Mesenchymal stem cell (in vitro differentiated cells and primary cell): ENCODE measurements around the gene FBXL13.

Experiments
- DNase-seq: peaks from one replicate; pipeline ENCODE4 v3.0.0-alpha.2; 2013
- H2AFZ ChIP-seq: one replicate; pipeline ENCODE4 v1.6.1; 2013; ENCODE audit warnings: low read depth, mild to moderate bottlenecking, control low read depth, inconsistent platforms, low read length, moderate library complexity
- H2AK5ac ChIP-seq: 2 replicates; pipeline ENCODE4 v1.6.1; 2013; ENCODE audit warnings: low read length, moderate library complexity, mild to moderate bottlenecking, inconsistent platforms; ENCODE audit not compliant: severe bottlenecking
- H2BK120ac ChIP-seq: one replicate; pipeline ENCODE4 v1.6.1; 2013; ENCODE audit warnings: low read depth, mild to moderate bottlenecking, inconsistent platforms, low read length, moderate library complexity
- H2BK12ac ChIP-seq, 2 experiments: one replicate each; pipeline ENCODE4 v1.6.1; 2013; ENCODE audit warnings: inconsistent platforms in 2 of 2, low read length in 2 of 2, mild to moderate bottlenecking in 2 of 2, moderate library complexity in 2 of 2, control low read depth in 1 of 2
- H2BK15ac ChIP-seq: one replicate; pipeline ENCODE4 v1.6.1; 2013; ENCODE audit warnings: mild to moderate bottlenecking, low read depth, inconsistent platforms; ENCODE audit not compliant: poor library complexity, severe bottlenecking
- H2BK5ac ChIP-seq: 2 replicates; pipeline ENCODE4 v1.6.1; 2013; ENCODE audit warnings: low read depth, mild to moderate bottlenecking, low read length, control low read depth, inconsistent platforms; ENCODE audit not compliant: poor library complexity, severe bottlenecking
- H3K14ac ChIP-seq, 2 experiments: one replicate each; pipeline ENCODE4 v1.6.1; 2013; ENCODE audit warnings: inconsistent platforms in 2 of 2, low read length in 2 of 2, control low read depth in 1 of 2, mild to moderate bottlenecking in 1 of 2, moderate library complexity in 1 of 2
- H3K18ac ChIP-seq, 2 experiments: one replicate each; pipeline ENCODE4 v1.6.1; 2013; ENCODE audit warnings: inconsistent platforms in 2 of 2, low read length in 2 of 2, control low read depth in 1 of 2, low read depth in 1 of 2, mild to moderate bottlenecking in 1 of 2
- H3K23ac ChIP-seq, 2 experiments: one replicate each; pipeline ENCODE4 v1.6.1; 2013; ENCODE audit warnings: inconsistent platforms in 2 of 2, low read length in 2 of 2, mild to moderate bottlenecking in 2 of 2, moderate library complexity in 2 of 2, control low read depth in 1 of 2
- H3K27ac ChIP-seq: 2 replicates; pipeline ENCODE4 v1.5.1; 2013; ENCODE audit warnings: mild to moderate bottlenecking, moderate library complexity, low read length, control low read depth, inconsistent platforms; ENCODE audit not compliant: poor library complexity, severe bottlenecking
- H3K27me3 ChIP-seq, 2 experiments: 2 replicates each; pipeline versions ENCODE4 v1.6.1 to v1.7.0; 2013; ENCODE audit warnings: low read length in 2 of 2, mild to moderate bottlenecking in 2 of 2, moderate library complexity in 2 of 2, control low read depth in 1 of 2, inconsistent platforms in 1 of 2; ENCODE audit not compliant: control insufficient read depth in 1 of 2, insufficient read depth in 1 of 2
- H3K36me3 ChIP-seq, 2 experiments: 2 replicates each; pipeline versions ENCODE4 v1.6.1 to v1.7.0; 2013; ENCODE audit warnings: low read length in 2 of 2, control low read depth in 1 of 2, inconsistent platforms in 1 of 2, low read depth in 1 of 2, mild to moderate bottlenecking in 1 of 2; ENCODE audit not compliant: insufficient read depth in 2 of 2, control insufficient read depth in 1 of 2
- H3K4ac ChIP-seq, 2 experiments: one replicate each; pipeline ENCODE4 v1.6.1; 2013; ENCODE audit warnings: inconsistent platforms in 2 of 2, low read length in 2 of 2, mild to moderate bottlenecking in 2 of 2, moderate library complexity in 2 of 2, control low read depth in 1 of 2, low read depth in 1 of 2
- H3K4me1 ChIP-seq: 2 replicates; pipeline ENCODE4 v1.6.1; 2013; ENCODE audit warnings: low read depth, low read length, control low read depth; ENCODE audit not compliant: control insufficient read depth, insufficient read depth
- H3K4me2 ChIP-seq: 2 replicates; pipeline ENCODE4 v1.6.1; 2013; ENCODE audit warnings: low read length, mild to moderate bottlenecking, inconsistent platforms; ENCODE audit not compliant: poor library complexity, severe bottlenecking
- H3K4me3 ChIP-seq, 2 experiments: 2 replicates each; pipeline versions ENCODE4 v1.5.1 to v1.7.0; 2013; ENCODE audit warnings: low read length in 2 of 2, mild to moderate bottlenecking in 2 of 2, control low read depth in 1 of 2, low read depth in 1 of 2; ENCODE audit not compliant: insufficient read depth in 1 of 2
- H3K79me1 ChIP-seq: replicated peaks from 2 replicates; pipeline ENCODE4 v1.6.1; 2013; ENCODE audit warnings: mild to moderate bottlenecking, control low read depth, low read length, inconsistent platforms; ENCODE audit not compliant: poor library complexity, severe bottlenecking
- H3K9ac ChIP-seq: 2 replicates; pipeline ENCODE4 v1.7.0; 2013; ENCODE audit warnings: mild to moderate bottlenecking, low read length, moderate library complexity
- H3K9me3 ChIP-seq: 2 replicates; pipeline ENCODE4 v1.7.0; 2013; ENCODE audit warnings: mild to moderate bottlenecking, low read length; ENCODE audit not compliant: control insufficient read depth
- H4K8ac ChIP-seq: one replicate; pipeline ENCODE4 v1.6.1; 2013; ENCODE audit warnings: inconsistent platforms, mild to moderate bottlenecking, low read length, moderate library complexity
- H4K91ac ChIP-seq: one replicate; pipeline ENCODE4 v1.6.1; 2013; ENCODE audit warnings: mild to moderate bottlenecking, low read length, inconsistent platforms
- WGBS: methylation state at CpG from one replicate; pipeline ENCODE4 v1.1.7; 2013; ENCODE audit warnings: mixed read lengths; 5-methylcytosine and 5-hydroxymethylcytosine counted together

Gene FBXL13

DNA sequence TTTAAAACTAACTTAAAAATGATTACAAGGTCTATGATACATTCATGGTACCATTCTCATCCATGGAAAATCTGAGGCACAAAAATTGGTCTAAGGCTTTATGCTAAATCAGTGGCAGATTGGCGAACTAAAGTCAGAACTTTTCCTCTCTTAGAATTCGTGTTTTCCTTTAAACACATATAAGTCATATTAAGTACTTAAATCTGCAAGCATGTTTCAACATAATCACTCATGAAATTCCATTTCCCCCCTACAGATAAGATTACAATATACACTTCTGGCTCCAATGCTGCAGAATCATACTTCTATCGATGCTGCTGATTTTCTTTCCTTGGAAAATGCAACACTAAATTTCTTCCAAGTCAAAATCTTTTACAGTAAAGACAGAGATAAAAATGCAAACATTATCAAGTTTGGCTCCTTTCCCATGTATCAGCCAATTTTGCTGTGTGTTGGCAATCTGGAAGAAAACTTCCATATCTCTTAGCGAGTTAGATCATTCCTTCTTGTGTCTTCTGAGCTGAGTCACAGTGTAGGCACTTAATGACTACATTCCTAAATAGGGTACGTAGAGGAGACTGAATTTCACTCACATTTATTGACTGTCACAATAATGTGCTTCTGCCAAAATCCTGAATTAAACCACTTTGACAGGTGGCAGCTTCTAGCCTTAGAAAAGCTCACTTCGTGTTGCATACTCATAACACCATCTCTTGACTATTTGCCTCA, 238.2 kb downstream of the FBXL13 start:
- Histone ChIP-seq H3K14ac (no peak overlapping the region), H3K9me3 (no peaks in the 10 kb centered on the region), H2AFZ (no peak overlapping the region), H3K4me1 (peaks cover 9% of the 10 kb centered on the region), H3K4ac (no peak overlapping the region), H3K4me2 (no peak overlapping the region), H3K18ac (no peak overlapping the region), H2BK15ac (no peak overlapping the region), H4K8ac (no peak overlapping the region), H4K91ac (no peak overlapping the region), H3K36me3 (no peaks in the 10 kb centered on the region), H2BK5ac (no peak overlapping the region), H3K23ac (no peak overlapping the region), H3K9ac (no peak overlapping the region), H3K4me3 (no peak overlapping the region), H3K27ac (peak overlapping the region; percentile 93), H2AK5ac (no peak overlapping the region), H2BK120ac (no peak overlapping the region), H2BK12ac (no peak overlapping the region), H3K27me3 (no peaks in the 10 kb centered on the region), H3K79me1 (peaks cover 1% of the 10 kb centered on the region)
- WGBS: 18% methylated on average over 5 of the region's 6 CpGs
- peak; percentile 89 for DNase-seq

DNA sequence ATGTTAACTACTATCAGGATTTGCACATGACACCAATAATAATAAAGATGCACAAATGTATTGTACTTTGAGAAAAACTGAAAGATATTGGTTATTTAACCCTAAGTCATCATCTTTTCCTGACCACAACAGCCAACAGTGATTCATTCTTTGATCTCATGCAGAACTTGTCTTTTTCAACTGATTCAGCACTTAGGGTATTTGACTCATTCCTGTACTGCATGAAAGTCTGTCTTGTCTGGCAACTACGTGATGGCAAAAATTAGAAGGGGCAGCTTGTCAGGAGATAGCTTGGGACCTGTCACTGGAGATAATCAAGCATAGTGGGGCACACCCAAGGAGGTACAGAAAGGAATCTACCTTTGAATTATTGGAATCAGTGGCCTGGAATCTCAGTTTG, 239.6 kb downstream of the FBXL13 start:
- WGBS: 0% methylated on average over 1 of the region's 1 CpG
- H3K4me3 ChIP-seq: no peak overlapping the region
- H2AK5ac ChIP-seq: peak overlapping the region; percentile 84
- H3K23ac ChIP-seq: no peak overlapping the region
- no peak overlapping the region for H2BK15ac ChIP-seq
- H4K8ac ChIP-seq: no peak overlapping the region
- H3K79me1 ChIP-seq: peaks cover 4% of the 10 kb centered on the region
- H2AFZ ChIP-seq: no peak overlapping the region
- no peak overlapping the region for H4K91ac ChIP-seq
- no peak overlapping the region for H2BK120ac ChIP-seq
- H3K36me3 ChIP-seq: no peaks in the 10 kb centered on the region
- H3K14ac ChIP-seq: no peak overlapping the region
- no peak overlapping the region for H3K4me2 ChIP-seq
- H2BK12ac ChIP-seq: no peak overlapping the region
- peak overlapping the region; percentile 98 for H3K27ac ChIP-seq
- H3K9me3 ChIP-seq: no peaks in the 10 kb centered on the region
- no peak overlapping the region for H3K4ac ChIP-seq
- H3K9ac ChIP-seq: peak overlapping the region; percentile 44
- H3K18ac ChIP-seq: no peak overlapping the region
- no peak overlapping the region for H2BK5ac ChIP-seq
- H3K4me1 ChIP-seq: peaks cover 9% of the 10 kb centered on the region
- no peaks in the 10 kb centered on the region for H3K27me3 ChIP-seq
- peak; percentile 93 for DNase-seq

DNA sequence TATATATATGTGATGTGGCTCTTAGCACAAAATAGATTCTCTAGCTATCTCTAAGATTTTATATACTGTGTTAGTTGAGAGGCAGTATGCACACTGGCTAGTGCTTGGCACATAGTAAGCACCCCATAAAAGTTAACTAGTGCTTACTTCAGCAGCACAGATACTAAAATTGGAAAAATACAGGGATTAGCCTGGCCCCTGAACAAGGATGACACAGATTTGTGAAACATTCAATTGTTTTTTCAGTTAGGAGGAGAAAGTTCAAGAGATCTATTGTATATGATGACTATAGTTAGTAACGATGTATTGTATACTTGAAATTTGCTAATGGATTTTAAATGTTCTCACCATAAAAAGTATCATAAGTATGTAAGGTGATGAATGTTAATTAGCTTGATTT, 240.1 kb downstream of the FBXL13 start:
- WGBS: no CpG with 5 or more reads among the region's 1 CpG
- H3K27ac ChIP-seq: peak overlapping the region; percentile 53
- no peak overlapping the region for H2AFZ ChIP-seq
- no peak overlapping the region for H3K4me2 ChIP-seq
- H4K8ac ChIP-seq: no peak overlapping the region
- no peak overlapping the region for H3K4me3 ChIP-seq
- H3K4ac ChIP-seq: no peak overlapping the region
- H2BK5ac ChIP-seq: no peak overlapping the region
- H3K4me1 ChIP-seq: peaks cover 9% of the 10 kb centered on the region
- H2BK12ac ChIP-seq: no peak overlapping the region
- H3K23ac ChIP-seq: no peak overlapping the region
- H2BK15ac ChIP-seq: no peak overlapping the region
- H3K36me3 ChIP-seq: peaks cover 0 to 2% of the 10 kb centered on the region in 2 experiments
- no peak overlapping the region for H3K18ac ChIP-seq
- H3K9me3 ChIP-seq: no peaks in the 10 kb centered on the region
- no peak overlapping the region for H4K91ac ChIP-seq
- no peaks in the 10 kb centered on the region for H3K27me3 ChIP-seq
- H2BK120ac ChIP-seq: no peak overlapping the region
- DNase-seq: no peak
- H2AK5ac ChIP-seq: no peak overlapping the region
- no peak overlapping the region for H3K14ac ChIP-seq
- peak overlapping the region; percentile 25 for H3K9ac ChIP-seq
- peaks cover 4% of the 10 kb centered on the region for H3K79me1 ChIP-seq

DNA sequence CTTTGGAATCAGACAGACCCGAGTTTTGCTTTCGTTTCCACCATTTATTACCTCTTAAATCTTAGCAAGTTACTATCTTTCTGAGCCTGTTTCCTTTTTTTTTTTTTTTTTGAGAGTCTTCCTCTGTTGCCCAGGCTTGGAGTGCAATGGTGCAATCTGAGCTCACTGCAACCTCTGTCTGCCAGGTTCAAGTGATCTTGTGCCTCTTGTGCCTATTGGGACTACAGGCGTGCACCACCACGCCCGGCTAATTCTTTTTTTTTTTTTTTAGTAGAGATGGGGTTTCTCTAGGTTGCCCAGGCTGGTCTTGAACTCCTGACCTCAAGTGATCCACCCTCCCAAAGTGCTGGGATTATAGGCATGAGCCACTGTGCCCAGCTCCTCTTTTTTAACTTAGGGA, 241.3 kb downstream of the FBXL13 start:
- H2BK12ac ChIP-seq: no peak overlapping the region
- H3K14ac ChIP-seq: no peak overlapping the region
- H3K18ac ChIP-seq: no peak overlapping the region
- no peaks in the 10 kb centered on the region for H3K9me3 ChIP-seq
- no peak overlapping the region for H3K23ac ChIP-seq
- peak overlapping the region in 1 of 2 experiments; percentile 51 for H3K4me3 ChIP-seq
- H3K9ac ChIP-seq: peak overlapping the region; percentile 45
- H3K4me1 ChIP-seq: peaks cover 5% of the 10 kb centered on the region
- H3K36me3 ChIP-seq: peaks cover 0 to 10% of the 10 kb centered on the region in 2 experiments
- H2AK5ac ChIP-seq: no peak overlapping the region
- no peak overlapping the region for H3K27ac ChIP-seq
- DNase-seq: no peak
- no peak overlapping the region for H4K91ac ChIP-seq
- H3K4ac ChIP-seq: no peak overlapping the region
- no peak overlapping the region for H2BK120ac ChIP-seq
- no peaks in the 10 kb centered on the region for H3K27me3 ChIP-seq
- no peak overlapping the region for H2AFZ ChIP-seq
- H2BK15ac ChIP-seq: no peak overlapping the region
- H3K4me2 ChIP-seq: no peak overlapping the region
- 87% methylated on average over 2 of the region's 5 CpGs for WGBS
- no peak overlapping the region for H4K8ac ChIP-seq
- H3K79me1 ChIP-seq: peaks cover 4% of the 10 kb centered on the region
- H2BK5ac ChIP-seq: no peak overlapping the region
